Measurements from ENCODE around the gene RAB33A.

Gene RAB33A

DNA sequence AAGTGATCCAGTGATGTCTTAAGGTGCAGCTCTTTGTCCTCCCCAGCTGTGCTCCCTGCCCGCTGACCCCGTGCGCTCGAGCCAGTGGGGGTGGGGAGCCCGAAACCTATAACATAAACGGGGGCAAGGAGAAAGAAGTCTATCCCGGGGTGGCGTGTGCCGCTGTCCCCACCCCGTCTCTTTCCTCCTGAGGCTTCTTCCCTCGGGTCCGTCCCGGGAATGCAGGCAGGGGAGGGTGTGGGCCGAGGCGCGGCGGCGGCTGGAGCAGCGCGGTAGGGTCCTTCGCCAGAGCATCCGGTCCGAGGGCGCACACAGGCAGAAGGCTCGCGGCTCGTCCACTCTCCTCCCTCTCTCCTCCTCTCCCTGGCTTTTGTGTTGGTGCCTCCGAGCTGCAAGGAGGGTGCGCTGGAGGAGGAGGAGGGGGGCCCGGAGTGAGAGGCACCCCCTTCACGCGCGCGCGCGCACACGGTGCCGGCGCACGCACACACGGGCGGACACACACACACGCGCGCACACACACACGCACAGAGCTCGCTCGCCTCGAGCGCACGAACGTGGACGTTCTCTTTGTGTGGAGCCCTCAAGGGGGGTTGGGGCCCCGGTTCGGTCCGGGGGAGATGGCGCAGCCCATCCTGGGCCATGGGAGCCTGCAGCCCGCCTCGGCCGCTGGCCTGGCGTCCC lies at the start of gene RAB33A:
RAB33A (plus strand) TSS at position 517 of the 681 bp plus-strand sequence; CDS start at position 618, 101 bp downstream.
- peak within 1 kb of the TSS; percentile 92 for H3K27ac ChIP-seq

GRCh38 chrX:130124577-130124976 lies 47.2 kb upstream of the RAB33A start:
- Histone ChIP-seq H2AFZ (ENCODE audit: low read depth) (no peak overlapping the region), H3K9ac (no peak overlapping the region), H3K4me2 (no peak overlapping the region), H3K27me3 (ENCODE audit: insufficient read depth, low read depth) (no peaks in the 10 kb centered on the region), H3K36me3 (ENCODE audit: insufficient read depth) (no peaks in the 10 kb centered on the region), H3K27ac (no peak overlapping the region), H3K4me1 (ENCODE audit: low read depth, poor library complexity, severe bottlenecking) (peaks cover 17% of the 10 kb centered on the region), H3K79me2 (ENCODE audit: insufficient read depth, low read depth) (no peaks in the 10 kb centered on the region), H4K20me1 (ENCODE audit: insufficient read depth) (no peaks in the 10 kb centered on the region), H3K4me3 (IDR thresholded peaks at IDR 0.05; ENCODE audit: insufficient read depth, low read depth, low read length) (no peak overlapping the region)
- no peak for TF ChIP-seq CTCF (conservative IDR thresholded peaks at IDR 0.05; ENCODE audit: low read depth, low read length)

More for the DNA sequence above, at the start of gene RAB33A:
- no peaks in the 10 kb centered on the region for H3K27me3 ChIP-seq (ENCODE audit: insufficient read depth, low read depth)
- H4K20me1 ChIP-seq (ENCODE audit: insufficient read depth): no peaks in the 10 kb centered on the region
- peak within 1 kb of the TSS; percentile 37; the same call in 1 of the 2 replicates for H3K9ac ChIP-seq
- H3K4me2 ChIP-seq: peak within 1 kb of the TSS; percentile 52
- peak within 1 kb of the TSS; percentile 45; the same call in 1 of the 2 replicates for H2AFZ ChIP-seq (ENCODE audit: low read depth)
- no peak for TF ChIP-seq CTCF (conservative IDR thresholded peaks at IDR 0.05; ENCODE audit: low read depth, low read length)
- no peaks in the 10 kb centered on the region for H3K36me3 ChIP-seq (ENCODE audit: insufficient read depth)
- no peak within 1 kb of the TSS for H3K4me3 ChIP-seq (IDR thresholded peaks at IDR 0.05; ENCODE audit: insufficient read depth, low read depth, low read length)
- peaks cover 67% of the 10 kb centered on the region for H3K4me1 ChIP-seq (ENCODE audit: low read depth, poor library complexity, severe bottlenecking)
- H3K79me2 ChIP-seq (ENCODE audit: insufficient read depth, low read depth): no peaks in the 10 kb centered on the region

GRCh38 chrX:130125091-130125874 lies 46.5 kb upstream of the RAB33A start:
- H3K27ac ChIP-seq: no peak overlapping the region
- no peak overlapping the region for H3K4me3 ChIP-seq (IDR thresholded peaks at IDR 0.05; ENCODE audit: insufficient read depth, low read depth, low read length)
- no peaks in the 10 kb centered on the region for H3K79me2 ChIP-seq (ENCODE audit: insufficient read depth, low read depth)
- no peak for TF ChIP-seq CTCF (conservative IDR thresholded peaks at IDR 0.05; ENCODE audit: low read depth, low read length)
- H2AFZ ChIP-seq (ENCODE audit: low read depth): no peak overlapping the region
- no peaks in the 10 kb centered on the region for H3K36me3 ChIP-seq (ENCODE audit: insufficient read depth)
- H3K27me3 ChIP-seq (ENCODE audit: insufficient read depth, low read depth): no peaks in the 10 kb centered on the region
- H3K4me1 ChIP-seq (ENCODE audit: low read depth, poor library complexity, severe bottlenecking): peaks cover 10% of the 10 kb centered on the region
- no peak overlapping the region for H3K4me2 ChIP-seq
- H4K20me1 ChIP-seq (ENCODE audit: insufficient read depth): no peaks in the 10 kb centered on the region
- no peak overlapping the region for H3K9ac ChIP-seq

- no peak overlapping the region for H3K9ac ChIP-seq
- H3K4me3 ChIP-seq (IDR thresholded peaks at IDR 0.05; ENCODE audit: insufficient read depth, low read depth, low read length): no peak overlapping the region
- no peak for TF ChIP-seq CTCF (conservative IDR thresholded peaks at IDR 0.05; ENCODE audit: low read depth, low read length)
- no peaks in the 10 kb centered on the region for H3K79me2 ChIP-seq (ENCODE audit: insufficient read depth, low read depth)
- no peaks in the 10 kb centered on the region for H3K36me3 ChIP-seq (ENCODE audit: insufficient read depth)
- H3K4me2 ChIP-seq: no peak overlapping the region
- no peaks in the 10 kb centered on the region for H3K27me3 ChIP-seq (ENCODE audit: insufficient read depth, low read depth)
- H4K20me1 ChIP-seq (ENCODE audit: insufficient read depth): no peaks in the 10 kb centered on the region
- H3K27ac ChIP-seq: no peak overlapping the region
- H2AFZ ChIP-seq (ENCODE audit: low read depth): no peak overlapping the region
- no peaks in the 10 kb centered on the region for H3K4me1 ChIP-seq (ENCODE audit: low read depth, poor library complexity, severe bottlenecking)
Measured at GRCh38 chrX:130130990-130131389, 40.8 kb upstream of the RAB33A start.
